Ectodermal cell (in vitro differentiated cells): ENCODE results near the gene MAP3K20.

Experiments used
- H3K27ac ChIP-seq: 2 replicates; pipeline ENCODE4 v1.7.0; 2013; ENCODE audit warnings: mild to moderate bottlenecking, low read depth, low read length; ENCODE audit not compliant: insufficient read depth, poor library complexity, severe bottlenecking
- H3K27me3 ChIP-seq: 2 replicates; pipeline ENCODE4 v1.7.0; 2013; ENCODE audit warnings: mild to moderate bottlenecking, low read length; ENCODE audit not compliant: insufficient read depth, control insufficient read depth, poor library complexity, severe bottlenecking
- H3K36me3 ChIP-seq: one replicate; pipeline ENCODE4 v1.7.0; 2013; ENCODE audit warnings: low read length; ENCODE audit not compliant: control insufficient read depth, insufficient read depth
- H3K4me1 ChIP-seq: one replicate; pipeline ENCODE4 v1.7.0; 2013; ENCODE audit warnings: low read length; ENCODE audit not compliant: control insufficient read depth, insufficient read depth
- H3K4me3 ChIP-seq: 2 replicates; pipeline ENCODE4 v1.7.0; 2013; ENCODE audit warnings: low read depth, low read length, control low read depth; ENCODE audit not compliant: insufficient read depth
- H3K9me3 ChIP-seq: 2 replicates; pipeline ENCODE4 v1.7.0; 2013; ENCODE audit warnings: mild to moderate bottlenecking, low read length, moderate library complexity; ENCODE audit not compliant: control insufficient read depth
- WGBS, 2 experiments: methylation state at CpG; one replicate each; pipeline ENCODE4 v1.1.7; 2013; ENCODE audit warnings: missing lambda C conversion rate in 2 of 2; 5-methylcytosine and 5-hydroxymethylcytosine counted together

Gene MAP3K20

GRCh38 chr2:173099804-173100203, 24.2 kb downstream of the MAP3K20 start:
- no peaks in the 10 kb centered on the region for H3K36me3 ChIP-seq
- H3K27me3 ChIP-seq: no peaks in the 10 kb centered on the region
- H3K27ac ChIP-seq: no peak overlapping the region
- WGBS, 2 experiments: 89 to 91% methylated on average over 2 of the region's 2 CpGs
- H3K9me3 ChIP-seq: no peaks in the 10 kb centered on the region
- H3K4me3 ChIP-seq: no peak overlapping the region
- no peaks in the 10 kb centered on the region for H3K4me1 ChIP-seq

- H3K27me3 ChIP-seq: no peaks in the 10 kb centered on the region
- H3K4me1 ChIP-seq: no peaks in the 10 kb centered on the region
- no peaks in the 10 kb centered on the region for H3K36me3 ChIP-seq
- no peaks in the 10 kb centered on the region for H3K9me3 ChIP-seq
- no peak overlapping the region for H3K4me3 ChIP-seq
- WGBS, 2 experiments: 88 to 96% methylated on average over 2 to 3 of the region's 3 CpGs
- H3K27ac ChIP-seq: no peak overlapping the region
Observed at GRCh38 chr2:173101687-173102086, 26.0 kb downstream of the MAP3K20 start.

- Histone ChIP-seq H3K27ac (no peak overlapping the region), H3K4me3 (no peak overlapping the region), H3K27me3 (no peaks in the 10 kb centered on the region), H3K9me3 (no peaks in the 10 kb centered on the region), H3K4me1 (no peaks in the 10 kb centered on the region), H3K36me3 (no peaks in the 10 kb centered on the region)
- 83 to 100% methylated on average over 1 of the region's 1 CpG for WGBS, 2 experiments
Observed at GRCh38 chr2:173104156-173104555, 28.5 kb downstream of the MAP3K20 start.

- Histone ChIP-seq H3K27me3 (no peaks in the 10 kb centered on the region), H3K27ac (no peak overlapping the region), H3K4me3 (no peak overlapping the region), H3K9me3 (no peaks in the 10 kb centered on the region), H3K36me3 (no peaks in the 10 kb centered on the region), H3K4me1 (no peaks in the 10 kb centered on the region)
- 97% methylated on average over 7 of the region's 8 CpGs for WGBS, 2 experiments
Observed at GRCh38 chr2:173106959-173107628, 31.4 kb downstream of the MAP3K20 start.

- WGBS, 2 experiments: 96 to 97% methylated on average over 6 of the region's 6 CpGs
- Histone ChIP-seq H3K27ac (no peak overlapping the region), H3K4me1 (no peaks in the 10 kb centered on the region), H3K36me3 (no peaks in the 10 kb centered on the region), H3K9me3 (no peaks in the 10 kb centered on the region), H3K4me3 (no peak overlapping the region), H3K27me3 (no peaks in the 10 kb centered on the region)
Observed at GRCh38 chr2:173107629-173108022, 32.0 kb downstream of the MAP3K20 start.

- Histone ChIP-seq H3K27me3 (no peaks in the 10 kb centered on the region), H3K4me1 (no peaks in the 10 kb centered on the region), H3K4me3 (no peak overlapping the region), H3K36me3 (no peaks in the 10 kb centered on the region), H3K9me3 (no peaks in the 10 kb centered on the region), H3K27ac (no peak overlapping the region)
- WGBS, 2 experiments: 92 to 100% methylated on average over 4 to 6 of the region's 6 CpGs
Observed at GRCh38 chr2:173109253-173110188, 33.9 kb downstream of the MAP3K20 start.

GRCh38 chr2:173117678-173118077, 42.0 kb downstream of the MAP3K20 start:
- Histone ChIP-seq H3K36me3 (no peaks in the 10 kb centered on the region), H3K27ac (no peak overlapping the region), H3K4me3 (no peak overlapping the region), H3K27me3 (no peaks in the 10 kb centered on the region), H3K9me3 (no peaks in the 10 kb centered on the region), H3K4me1 (no peaks in the 10 kb centered on the region)

- Histone ChIP-seq H3K9me3 (no peaks in the 10 kb centered on the region), H3K36me3 (no peaks in the 10 kb centered on the region), H3K27ac (no peak overlapping the region), H3K4me1 (no peaks in the 10 kb centered on the region), H3K27me3 (no peaks in the 10 kb centered on the region), H3K4me3 (no peak overlapping the region)
- WGBS, 2 experiments: 95 to 100% methylated on average over 1 of the region's 1 CpG
Observed at GRCh38 chr2:173118395-173118794, 42.7 kb downstream of the MAP3K20 start.

GRCh38 chr2:173119069-173119807, 43.6 kb downstream of the MAP3K20 start:
- Histone ChIP-seq H3K36me3 (no peaks in the 10 kb centered on the region), H3K4me3 (no peak overlapping the region), H3K27ac (no peak overlapping the region), H3K4me1 (no peaks in the 10 kb centered on the region), H3K9me3 (no peaks in the 10 kb centered on the region), H3K27me3 (no peaks in the 10 kb centered on the region)
- 90 to 91% methylated on average over 5 of the region's 5 CpGs for WGBS, 2 experiments

GRCh38 chr2:173119944-173120343, 44.3 kb downstream of the MAP3K20 start:
- H3K4me1 ChIP-seq: no peaks in the 10 kb centered on the region
- WGBS, 2 experiments: 94 to 98% methylated on average over 2 of the region's 2 CpGs
- H3K27me3 ChIP-seq: no peaks in the 10 kb centered on the region
- H3K9me3 ChIP-seq: no peaks in the 10 kb centered on the region
- no peak overlapping the region for H3K4me3 ChIP-seq
- no peaks in the 10 kb centered on the region for H3K36me3 ChIP-seq
- no peak overlapping the region for H3K27ac ChIP-seq
